NCI-H146 treated with DMSO at 0.1 percent for 48 hours (cell line): Measurements from ENCODE around the gene BLOC1S3.

Experiments
- DNase-seq: peaks from one replicate; lab custom pipeline; 2025; ENCODE audit not compliant: unreplicated experiment; lab: John Stamatoyannopoulos, UW

The BLOC1S3 gene

DNA sequence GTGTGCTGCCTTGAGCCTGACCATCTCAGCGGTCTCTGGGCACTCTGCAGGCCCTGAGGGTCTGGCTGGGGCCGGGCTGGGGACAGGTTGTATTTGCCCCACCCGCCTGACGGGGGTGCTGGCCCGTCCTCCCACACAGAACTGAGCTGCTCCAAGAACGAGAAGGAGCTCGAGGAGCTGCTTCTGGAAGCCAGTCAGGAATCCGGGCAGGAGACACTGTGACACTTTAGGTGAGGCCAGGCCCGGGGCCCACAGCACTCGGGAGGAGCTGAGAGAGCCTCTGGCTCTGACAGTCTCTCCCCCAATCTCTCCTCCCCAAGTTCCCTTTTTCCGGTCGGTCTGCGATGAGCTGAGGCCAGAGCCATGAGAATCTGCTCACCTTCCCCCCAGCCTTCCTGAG is 32.3 kb upstream of the BLOC1S3 start:
- no peak for DNase-seq

DNA sequence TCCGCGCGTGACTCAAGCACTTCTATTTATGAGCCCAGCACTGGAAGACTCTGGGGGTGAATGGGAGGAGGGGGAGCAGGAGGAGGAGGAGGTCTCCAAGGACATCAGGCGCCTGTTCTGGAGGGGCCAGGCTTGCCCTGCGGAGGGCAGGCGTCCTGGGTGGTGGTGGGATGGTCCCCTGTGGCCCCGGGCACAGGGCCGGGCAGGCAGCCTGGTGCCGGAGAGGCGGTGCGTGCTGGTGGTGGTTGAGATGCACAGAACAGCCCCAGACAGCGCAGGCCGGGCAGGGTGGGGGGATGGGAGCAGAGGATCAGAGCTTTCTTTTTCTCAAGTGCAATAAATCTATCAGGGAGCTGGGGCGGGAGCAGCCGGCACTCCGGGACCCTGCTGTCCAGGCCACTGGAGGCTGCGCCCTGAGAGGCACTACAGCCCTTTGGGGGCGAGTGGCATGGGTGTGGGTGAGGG is 31.8 kb upstream of the BLOC1S3 start:
- no peak for DNase-seq

DNA sequence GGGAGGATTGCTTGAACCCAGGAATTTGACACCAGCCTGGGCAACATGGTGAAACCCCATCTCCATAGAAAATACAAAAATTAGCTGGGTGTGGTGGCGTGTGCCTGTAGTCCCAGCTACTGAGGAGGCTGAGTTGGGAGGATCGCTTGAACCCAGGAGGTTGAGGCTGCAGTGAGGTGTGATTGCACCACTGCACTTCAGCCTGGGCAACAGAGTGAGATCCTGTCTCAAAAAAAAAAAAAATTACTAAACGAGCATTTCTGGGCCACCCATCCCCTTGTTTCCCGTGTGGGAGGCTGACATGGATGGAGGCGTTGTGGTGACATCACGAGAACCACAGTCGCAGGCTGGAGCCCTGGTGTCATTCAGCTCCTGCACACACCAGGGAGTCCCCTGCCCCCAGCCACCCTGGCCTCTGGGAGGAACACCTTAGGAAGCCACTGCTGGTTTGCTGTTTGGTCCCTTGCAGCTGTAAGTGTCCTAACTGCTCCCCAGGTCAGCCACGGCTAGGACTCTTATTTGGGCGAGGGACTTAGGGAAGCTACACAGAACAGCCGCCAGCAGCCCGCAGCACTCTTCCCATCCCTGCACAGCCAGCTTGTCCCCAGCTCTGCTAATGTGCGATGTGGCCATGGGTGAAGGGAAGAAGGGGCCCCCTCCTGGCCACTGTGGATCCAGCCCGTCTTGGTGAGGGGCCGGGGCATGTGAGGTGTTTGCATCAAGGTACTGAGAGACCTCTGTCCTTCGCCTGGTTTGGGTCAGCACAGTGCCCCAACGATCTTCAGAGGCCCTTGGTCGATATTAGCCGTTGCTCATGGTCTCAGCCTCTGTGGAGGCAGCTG is 30.5 kb upstream of the BLOC1S3 start:
- DNase-seq = no peak

DNA sequence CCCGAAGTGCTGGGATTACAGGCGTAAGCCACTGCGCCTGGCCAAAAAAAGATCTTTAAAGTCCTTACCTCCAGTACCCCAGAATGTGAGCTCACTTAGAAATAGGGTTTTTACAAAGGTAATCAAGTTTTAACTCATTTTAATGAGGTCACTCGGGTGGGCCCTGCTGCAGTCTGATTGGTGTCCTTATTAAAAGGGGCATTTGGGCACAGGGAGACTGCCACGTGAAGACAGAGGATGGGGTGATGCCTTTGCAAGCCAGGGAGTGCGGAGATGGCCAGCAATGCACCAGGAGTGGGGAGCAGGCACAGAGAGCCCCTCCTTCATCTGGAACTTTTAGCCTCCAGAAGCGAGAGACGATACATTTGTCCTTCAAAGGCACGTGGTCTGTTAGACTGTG is 29.5 kb upstream of the BLOC1S3 start:
- no peak for DNase-seq

DNA sequence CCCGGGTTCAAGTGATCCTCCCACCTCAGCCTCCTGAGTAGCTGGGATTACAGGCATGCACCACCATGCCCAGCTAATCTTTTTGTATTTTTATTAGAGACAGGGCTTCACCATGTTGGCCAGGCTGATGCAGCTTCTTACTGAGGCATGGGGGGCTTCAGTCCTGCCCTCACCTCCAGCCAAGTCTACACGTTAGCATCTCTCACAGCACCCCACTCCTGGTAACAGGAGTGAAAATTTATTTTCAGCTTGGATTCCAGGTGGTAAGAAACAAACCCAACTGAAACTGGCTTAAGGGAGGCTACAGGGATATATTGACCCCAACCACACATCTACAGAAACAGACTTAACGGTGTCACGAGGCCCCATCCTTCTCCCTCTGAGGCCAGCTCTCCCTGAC is 28.4 kb upstream of the BLOC1S3 start:
- no peak for DNase-seq

DNA sequence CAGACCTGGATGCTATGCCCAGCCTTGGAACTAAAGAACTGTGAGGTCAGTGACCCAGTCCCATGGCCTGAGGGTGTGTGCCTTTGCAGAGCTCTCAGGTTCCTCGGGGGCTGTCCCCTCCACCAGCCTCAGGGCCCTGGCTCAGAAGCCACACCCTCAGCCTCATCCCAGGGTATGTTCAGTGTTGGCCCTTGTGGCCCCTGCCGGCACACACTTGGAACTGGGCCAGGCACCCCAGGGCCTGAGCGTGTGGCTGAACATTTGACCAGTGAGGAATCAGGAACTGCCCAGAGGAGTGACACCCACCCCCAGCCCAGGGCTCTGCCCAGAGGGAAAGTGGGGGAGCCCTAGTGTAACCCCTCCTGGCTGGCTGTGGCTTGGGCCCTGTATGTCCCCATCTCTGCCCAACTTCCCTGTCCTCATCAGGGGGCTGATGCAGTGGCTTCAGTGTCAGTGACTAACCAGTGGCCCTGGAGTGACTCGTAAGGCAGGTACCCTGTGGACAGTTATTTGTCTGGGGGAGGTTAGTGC is 27.8 kb upstream of the BLOC1S3 start:
- DNase-seq = no peak

DNA sequence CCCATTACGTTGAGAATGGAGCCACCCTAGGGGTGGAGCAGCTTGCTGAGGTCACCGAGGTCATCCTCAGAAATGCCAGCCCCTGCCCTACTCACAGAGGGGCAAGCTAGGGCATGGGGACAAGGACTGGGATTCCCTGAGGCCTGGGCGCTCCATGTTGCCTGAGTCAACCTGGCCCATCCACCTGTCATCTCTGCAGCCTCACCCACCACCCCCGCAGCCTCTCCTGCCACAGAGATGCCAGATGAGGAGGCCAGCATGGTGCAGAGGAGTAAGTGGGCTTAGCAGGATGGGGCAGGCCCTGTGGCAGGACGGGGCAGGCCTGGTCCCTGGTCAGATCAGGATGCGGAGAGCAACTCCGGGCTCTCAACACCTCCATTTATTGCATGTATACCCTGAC is 27.3 kb upstream of the BLOC1S3 start:
- no peak for DNase-seq

DNA sequence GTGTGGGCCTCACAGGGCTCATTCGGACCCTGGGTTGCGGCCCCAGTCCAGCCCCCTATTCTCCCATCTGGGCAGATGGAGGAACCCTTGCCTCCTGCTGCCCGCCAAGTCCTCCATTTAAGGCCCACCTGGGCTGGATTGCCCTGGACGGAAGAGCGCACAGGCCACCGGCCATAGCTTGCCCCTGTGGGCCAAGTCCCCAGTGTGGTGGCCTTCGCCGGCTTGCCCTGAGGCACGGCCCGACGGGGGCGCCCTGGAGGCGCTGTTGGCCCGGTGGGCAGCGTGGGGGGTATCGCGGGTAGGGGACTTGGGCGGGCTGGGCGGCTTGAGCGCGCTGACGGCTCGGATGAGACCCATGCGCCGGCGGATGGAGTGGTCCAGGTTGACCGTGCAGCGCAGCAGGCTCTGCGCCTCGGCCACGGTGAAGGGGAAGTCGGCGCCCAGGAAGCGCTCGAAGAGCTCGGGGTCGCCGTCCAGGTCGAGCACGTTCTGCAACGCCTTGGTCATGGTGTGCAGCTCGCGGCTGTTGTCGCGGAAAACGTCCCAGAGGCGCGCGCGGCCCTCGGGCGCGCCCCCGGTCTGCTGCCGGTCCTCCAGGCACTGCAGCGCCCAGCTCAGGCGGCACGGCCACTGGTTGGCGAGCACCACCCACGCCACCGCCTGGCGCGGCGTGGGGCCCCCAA is 26.6 kb upstream of the BLOC1S3 start:
- DNase-seq = no peak

DNA sequence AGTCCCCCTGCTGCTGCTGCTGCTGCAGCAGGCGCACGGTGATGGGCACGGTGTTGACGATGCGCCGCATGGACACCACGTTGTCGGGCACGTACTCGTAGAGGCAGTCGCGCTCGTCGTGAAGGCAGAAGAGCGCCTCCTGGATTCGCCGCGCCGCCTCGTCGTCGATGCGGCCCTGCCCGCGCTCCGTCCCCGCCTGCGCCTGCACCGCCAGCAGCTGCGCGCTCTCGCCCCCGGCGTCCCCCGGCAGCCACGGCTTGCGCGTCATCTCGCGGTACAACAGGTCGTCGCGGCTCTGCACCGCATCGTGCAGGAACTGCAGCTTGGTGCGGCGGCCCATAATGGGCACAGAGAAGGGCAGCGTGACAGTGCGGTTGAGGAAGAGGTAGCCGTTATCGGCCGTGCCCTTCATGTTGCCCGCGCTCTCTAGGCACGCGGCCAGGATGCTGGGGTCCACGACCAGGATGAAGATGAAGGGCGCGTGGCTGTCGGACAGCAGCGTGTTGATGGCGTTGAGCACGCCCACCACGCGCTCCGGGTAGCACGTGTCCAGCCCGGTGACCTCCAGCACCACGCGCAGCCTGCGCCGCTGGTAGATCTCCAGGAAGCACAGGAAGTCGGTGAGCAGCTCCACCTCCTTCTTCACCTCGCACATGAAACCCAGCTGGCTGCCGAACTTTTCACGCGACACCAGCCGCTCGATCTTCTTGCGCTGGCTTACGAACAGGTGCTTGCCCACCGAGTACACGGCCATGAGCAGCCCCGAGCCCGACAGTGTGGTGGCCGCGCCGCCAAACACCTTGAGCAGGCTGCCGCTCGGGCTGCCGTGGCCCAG is 25.9 kb upstream of the BLOC1S3 start:
- DNase-seq = no peak

DNA sequence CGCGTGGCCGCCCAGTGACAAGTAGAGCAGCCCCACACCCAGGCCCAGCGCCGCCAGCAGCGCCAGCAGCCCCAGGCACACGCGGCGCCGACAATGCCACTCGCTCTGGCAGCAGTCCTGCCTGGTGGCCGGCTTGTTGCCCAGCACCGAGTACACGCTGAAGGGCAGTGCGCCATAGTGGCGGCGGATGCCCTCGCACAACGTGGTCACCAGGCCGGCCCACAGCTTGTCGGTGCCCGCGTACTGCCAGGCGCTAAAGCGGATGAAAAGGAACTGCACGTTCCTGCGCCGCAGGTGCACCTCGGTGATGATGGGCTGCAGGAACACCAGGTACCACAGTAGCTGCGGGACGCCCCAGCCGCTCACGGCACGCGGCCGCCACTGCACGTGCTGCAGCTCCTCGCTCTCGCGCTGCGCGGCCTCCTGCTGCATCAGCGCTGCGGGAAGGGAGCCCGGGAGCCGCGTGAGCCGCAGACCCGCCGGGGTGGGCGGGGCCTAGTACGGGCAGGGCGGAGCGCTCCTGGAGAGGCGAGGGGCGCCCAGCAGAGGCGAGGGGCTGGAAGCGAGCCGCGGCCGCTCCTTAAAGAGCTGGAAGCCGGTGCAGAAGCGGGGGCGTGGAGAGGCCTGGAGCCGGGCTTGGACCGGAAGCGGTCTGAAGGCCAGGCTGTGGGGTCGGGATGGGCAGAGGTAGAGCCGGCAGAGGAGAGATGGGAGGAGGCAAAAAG is 25.1 kb upstream of the BLOC1S3 start:
- no peak for DNase-seq

DNA sequence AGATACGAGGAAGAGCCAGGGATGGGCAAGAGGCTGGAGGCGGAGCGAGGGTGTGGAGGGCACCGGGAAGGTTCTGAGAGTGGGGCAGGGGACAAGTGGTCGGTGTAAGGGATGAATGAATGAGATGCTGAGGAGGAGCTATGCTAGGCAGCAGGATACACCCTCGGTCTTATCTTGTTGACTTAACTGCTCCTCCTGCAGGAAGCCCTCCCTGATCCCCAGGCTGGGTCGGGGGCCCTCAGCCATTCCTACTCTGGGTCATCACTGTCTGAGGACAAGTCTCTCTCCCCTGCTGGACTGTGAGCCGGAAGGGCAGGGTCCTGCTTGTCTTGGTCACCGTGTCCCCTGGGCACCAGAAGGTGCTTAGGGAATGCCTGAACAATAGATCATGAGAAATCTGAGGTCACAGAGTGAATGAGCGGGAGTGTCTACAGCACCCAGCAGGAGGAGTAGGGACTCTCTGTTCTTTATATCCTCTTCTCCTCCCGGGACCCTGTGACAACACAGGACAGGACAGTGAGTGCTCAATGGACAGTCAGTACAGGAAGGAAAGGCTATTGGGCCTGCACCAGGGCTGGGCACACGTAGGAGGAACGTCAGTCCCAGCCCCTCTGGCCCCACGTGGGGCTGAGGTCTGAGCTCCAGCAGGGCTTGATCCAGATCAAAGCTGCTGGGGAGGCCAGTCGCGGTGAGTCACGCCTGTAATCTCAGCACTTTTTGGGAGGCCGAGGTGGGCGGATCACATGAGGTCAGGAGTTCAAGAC is 24.3 kb upstream of the BLOC1S3 start:
- DNase-seq = no peak

DNA sequence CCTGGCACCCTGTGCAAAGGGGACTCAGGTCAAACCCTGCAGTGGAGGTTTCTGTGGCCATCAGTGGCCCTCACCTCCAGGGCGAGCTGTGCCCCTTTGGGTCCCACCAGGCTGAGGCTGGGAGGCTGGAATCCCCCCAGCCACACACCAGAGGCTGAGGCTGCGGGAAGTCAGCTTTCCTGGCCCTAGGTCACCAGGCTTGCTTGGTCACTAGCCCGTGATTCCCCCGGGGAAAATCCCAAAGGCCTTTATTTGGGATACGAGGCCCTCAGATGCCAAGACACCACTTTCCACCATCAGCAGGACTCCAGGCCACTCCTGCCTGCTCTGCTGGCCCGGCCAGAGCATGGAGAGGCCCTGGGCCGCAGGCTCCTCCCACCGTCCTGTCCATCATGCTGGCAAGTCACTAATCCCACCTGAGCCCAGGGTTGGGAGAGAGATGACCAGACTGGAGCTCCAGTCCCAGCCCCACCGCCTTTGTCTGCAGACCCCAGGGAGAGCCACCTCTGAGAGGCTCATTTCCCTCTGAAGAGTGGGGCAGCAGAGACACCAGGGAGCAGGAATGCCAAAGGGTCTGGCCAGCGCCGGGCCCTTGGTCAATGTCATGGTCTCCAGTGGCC is 22.5 kb upstream of the BLOC1S3 start:
- DNase-seq = no peak

DNA sequence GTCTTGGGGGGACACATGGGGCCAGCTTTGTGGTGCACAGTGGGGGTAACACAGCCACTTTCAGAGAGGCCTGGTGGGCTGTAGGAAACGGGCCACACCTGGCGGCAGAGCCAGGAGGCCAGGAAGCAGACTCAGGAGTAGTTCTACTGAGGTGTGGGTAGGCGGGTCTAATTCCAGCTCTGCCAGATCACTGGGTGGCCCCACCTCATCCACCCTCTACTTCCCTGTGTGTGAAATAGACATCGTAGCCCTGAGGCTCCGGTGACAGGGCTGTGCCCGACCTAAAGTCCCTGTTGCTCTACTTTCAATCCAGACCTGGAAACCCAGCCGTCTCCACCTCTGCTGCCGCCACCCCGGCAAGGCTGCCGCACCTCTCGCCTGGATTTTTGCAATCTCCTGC is 21.8 kb upstream of the BLOC1S3 start:
- DNase-seq = no peak

DNA sequence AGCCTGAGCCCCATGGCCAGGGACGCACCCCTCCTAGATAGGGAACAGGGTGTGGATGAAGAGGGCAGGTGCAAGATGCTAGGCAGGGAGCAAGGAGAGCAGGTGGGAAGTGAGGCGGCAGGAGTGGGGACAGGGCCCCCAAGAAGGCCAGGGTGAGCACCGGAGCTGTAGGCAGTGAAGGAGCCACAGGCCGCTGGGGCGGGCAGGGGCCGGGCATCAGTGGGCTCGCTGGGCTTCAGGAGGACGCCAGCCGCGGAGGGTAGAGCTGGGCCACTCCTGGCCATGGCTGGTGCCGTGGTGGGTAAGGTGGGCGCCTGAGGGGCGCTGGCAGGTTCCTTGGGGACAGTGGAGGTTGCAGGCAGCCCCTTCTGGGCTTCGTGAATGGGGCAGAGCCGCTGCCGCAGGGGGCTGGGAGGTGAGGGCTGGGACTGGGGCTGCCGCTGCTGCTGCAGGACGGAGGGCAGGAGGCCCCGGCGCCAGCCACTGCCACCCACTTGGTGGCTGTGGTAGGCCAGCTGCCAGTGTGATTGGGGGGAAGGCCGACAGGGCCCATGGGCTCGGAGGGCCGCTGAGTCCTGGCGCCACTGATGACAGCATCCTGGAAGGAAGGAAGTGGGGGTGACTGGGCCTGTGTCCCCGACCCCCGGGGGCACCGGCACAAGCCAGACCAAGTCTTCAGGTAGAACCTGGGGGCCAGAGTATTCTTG is 19.9 kb upstream of the BLOC1S3 start:
- DNase-seq = no peak

DNA sequence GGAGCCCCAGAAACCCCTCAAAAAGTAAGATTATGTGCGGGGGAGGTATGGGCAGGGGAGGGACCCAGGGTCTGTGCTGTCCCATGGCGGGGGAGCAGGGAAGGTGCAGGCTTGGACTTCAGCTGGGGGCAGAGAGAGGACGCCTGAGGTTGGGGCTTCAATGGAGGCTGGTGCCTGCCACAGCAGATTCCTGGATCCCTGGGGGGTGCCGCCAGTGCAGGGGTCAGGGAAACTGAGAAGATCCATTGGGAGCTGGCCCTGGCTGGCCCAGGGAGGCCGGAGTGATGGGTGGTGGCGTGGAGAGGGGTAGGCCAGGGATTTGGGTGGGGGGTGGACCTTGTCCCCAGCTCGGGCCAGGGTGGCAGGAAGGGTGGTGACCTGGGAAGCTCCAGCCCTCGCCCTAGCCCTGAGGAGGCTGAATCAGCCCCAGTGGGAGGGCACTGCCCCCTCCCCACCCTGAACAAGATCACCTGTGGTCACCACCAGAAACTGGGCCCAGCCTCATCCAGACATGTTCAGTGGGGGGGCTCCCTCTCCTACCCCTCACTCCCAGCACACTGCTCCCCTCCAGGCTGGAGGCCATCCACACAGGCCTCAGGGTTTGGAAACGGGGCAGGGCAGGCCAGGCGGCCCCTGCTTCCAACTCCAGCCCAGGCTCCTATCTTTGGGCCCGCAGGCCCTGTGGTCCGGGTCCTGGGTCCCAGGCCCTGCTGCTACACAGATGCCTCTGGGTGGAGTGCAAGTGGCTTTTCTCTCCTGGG is 19.2 kb upstream of the BLOC1S3 start:
- no peak for DNase-seq

DNA sequence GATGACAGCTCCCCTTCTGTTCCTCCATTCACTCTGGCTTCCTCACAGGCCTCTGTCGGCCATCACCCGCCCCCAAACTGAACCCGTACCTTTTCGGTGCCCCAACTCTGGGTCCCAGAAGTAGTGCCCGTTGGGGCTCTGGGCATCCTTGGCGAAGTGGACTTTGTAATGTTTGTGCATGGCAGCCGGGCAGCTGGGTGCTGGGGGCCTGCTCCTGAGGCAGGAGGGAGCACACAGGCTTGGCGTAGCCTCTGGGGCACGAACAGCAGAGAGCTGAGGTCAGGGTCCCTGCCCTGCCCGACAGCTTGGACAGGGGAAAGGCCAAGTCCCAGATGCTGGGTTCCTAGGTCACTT is 18.6 kb upstream of the BLOC1S3 start:
- no peak for DNase-seq

DNA sequence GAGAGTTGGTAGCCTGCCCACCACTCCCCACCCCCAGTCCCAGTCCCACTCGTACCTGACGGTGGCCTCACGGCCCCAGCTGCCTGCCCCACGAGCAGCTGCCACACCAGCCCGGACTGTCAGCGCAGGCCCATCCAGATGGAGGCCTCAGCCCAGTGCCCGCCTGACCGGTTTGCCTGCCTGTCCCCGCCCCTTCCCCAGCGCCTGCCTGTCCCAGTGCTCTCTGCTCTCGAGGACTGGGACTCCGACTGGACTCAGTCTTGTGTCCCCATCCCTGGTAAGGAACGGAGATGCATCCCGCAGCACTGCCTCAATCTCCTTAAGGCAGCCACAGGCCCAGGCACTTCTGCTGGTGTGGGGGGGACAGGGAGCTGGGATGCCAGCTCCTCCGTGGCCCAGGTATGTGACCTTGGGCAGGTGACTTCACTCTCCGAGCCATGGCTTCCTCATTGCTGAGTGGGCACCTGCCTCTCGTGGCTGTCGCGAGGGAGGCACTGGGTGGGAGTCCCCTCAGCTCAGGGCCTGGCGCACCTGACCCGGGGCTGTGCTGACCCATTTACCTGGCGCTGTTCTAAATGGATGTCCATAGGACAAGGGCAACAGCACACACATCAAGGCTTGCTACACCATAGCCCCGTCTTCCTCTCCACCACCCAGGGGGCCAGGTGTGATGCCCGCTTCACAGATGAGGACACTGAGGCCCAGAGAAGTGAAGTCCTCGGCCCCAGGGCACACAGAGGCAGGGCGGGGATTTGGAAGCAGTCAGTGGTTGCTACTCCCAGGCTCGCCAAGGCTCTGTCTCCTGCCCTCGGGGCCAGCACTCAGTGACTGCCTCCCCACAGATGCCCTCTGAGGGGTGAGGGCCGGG is 17.5 kb upstream of the BLOC1S3 start, which contains the start of gene NKPD1:
Gene NKPD1 (minus strand): TSS at position 113 of the 868 bp plus-strand sequence. CDS start 832 bp downstream, outside the sequence.
- no peak for DNase-seq
